Activated naive CD8-positive, alpha-beta T cell treated with anti-CD3 and anti-CD28 coated beads, Interleukin-2, amount 50 U/mL, for 24 hours (primary cell): ENCODE data around the gene MT1H.
"Not testable (repeated sequence)": the region's sequence is repeated elsewhere in the genome, so short reads cannot be mapped to it uniquely, and the experiment has no call there.

Experiments used
- ATAC-seq: fragments of 150-1000 bp; cut with Tn5 transposase; one replicate; pipeline ENCODE4 v1.10.0; 2021
- DNase-seq: peaks from one replicate; pipeline ENCODE4 v3.0.0; 2021
- H3K27ac Mint-ChIP-seq: one replicate; pipeline ENCODE4 v1.8.0; 2021; ENCODE audit warnings: mild to moderate bottlenecking, mixed read lengths
- H3K27me3 Mint-ChIP-seq: one replicate; pipeline ENCODE4 v1.8.0; 2021; ENCODE audit warnings: mixed read lengths
- H3K36me3 Mint-ChIP-seq: one replicate; pipeline ENCODE4 v1.8.0; 2021; ENCODE audit warnings: low read depth, mixed read lengths
- H3K4me1 Mint-ChIP-seq: one replicate; pipeline ENCODE4 v1.8.0; 2021; ENCODE audit warnings: mixed read lengths
- H3K4me3 Mint-ChIP-seq: one replicate; pipeline ENCODE4 v1.8.0; 2021; ENCODE audit warnings: mild to moderate bottlenecking, moderate library complexity, mixed read lengths
- H3K9me3 Mint-ChIP-seq: one replicate; pipeline ENCODE4 v1.8.0; 2021; ENCODE audit warnings: mixed read lengths

Gene MT1H

DNA sequence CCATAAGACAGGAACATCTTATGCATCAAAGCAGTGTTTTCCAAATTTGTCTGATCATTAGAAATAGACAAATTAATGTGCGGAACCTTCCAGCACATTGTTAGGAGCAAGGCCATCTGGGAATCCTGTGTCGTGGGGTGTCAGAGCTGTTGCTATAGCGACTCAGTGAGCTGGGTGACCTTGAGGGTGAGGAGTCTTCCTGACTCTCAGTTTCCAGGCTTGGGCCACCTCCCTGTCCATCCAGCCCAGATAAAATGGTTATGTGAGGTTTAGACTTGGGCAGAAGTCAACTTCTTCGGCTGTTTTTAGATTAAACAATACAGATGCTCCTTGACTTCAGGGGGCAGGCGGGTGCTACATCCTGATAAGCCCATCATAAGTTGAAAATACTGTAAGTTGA, 33.2 kb downstream of the MT1H start:
- H3K4me1 Mint-ChIP-seq: peaks cover 12% of the 10 kb centered on the region
- ATAC-seq (no peak), DNase-seq (no peak)
- H3K27ac Mint-ChIP-seq: no peak overlapping the region
- H3K9me3 Mint-ChIP-seq: no peaks in the 10 kb centered on the region
- H3K4me3 Mint-ChIP-seq: no peak overlapping the region
- H3K27me3 Mint-ChIP-seq: no peaks in the 10 kb centered on the region
- no peaks in the 10 kb centered on the region for H3K36me3 Mint-ChIP-seq

DNA sequence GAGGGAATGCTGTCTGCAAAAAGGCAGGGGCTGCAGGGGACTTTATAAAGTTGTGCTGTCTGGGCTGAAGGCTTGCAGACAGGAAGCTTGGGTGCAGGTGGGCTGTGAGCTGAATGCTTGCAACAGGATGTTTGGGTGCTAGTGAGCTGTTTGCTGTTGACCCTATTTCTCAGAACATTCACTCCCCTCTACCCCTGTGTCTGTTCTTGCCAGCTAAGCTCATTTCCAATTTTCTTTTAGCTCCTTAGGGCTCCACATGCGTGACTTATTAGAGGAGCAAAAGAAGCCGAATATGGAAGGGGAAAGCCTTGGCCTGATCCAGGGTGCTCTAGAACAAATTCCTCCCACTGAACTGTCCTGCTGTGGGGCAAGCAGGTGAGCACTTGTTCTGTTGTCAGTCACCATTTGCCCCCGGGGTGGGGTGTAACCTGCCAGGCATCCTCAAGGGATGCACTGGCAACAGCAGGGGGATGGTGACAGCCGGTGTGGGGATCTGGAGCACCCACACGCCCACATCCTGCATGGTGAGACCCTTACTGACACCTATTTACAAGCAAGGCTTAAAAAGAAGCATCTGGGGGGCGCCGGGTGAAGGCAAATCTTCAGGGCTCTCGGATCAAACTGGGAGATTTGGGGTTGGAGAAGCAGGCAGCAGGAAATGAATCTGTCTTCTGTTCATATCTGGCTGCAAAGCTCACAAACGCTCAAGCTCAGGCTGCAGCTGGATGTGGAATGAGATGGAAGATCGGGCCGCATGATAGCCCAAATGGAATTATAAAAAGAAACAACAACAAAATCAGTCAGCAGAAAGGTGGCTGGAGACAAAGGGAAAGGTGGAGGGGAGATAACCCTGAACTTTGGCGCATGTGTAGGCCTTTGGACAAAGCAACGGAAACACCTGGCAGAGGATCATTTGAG, 39.2 kb downstream of the MT1H start:
- DNase-seq (peak; percentile 19), ATAC-seq (peak; percentile 38)
- H3K9me3 Mint-ChIP-seq: no peaks in the 10 kb centered on the region
- H3K4me3 Mint-ChIP-seq: peak overlapping the region; percentile 49
- peaks cover 30% of the 10 kb centered on the region for H3K4me1 Mint-ChIP-seq
- no peaks in the 10 kb centered on the region for H3K36me3 Mint-ChIP-seq
- no peaks in the 10 kb centered on the region for H3K27me3 Mint-ChIP-seq
- peak overlapping the region; percentile 65 for H3K27ac Mint-ChIP-seq

DNA sequence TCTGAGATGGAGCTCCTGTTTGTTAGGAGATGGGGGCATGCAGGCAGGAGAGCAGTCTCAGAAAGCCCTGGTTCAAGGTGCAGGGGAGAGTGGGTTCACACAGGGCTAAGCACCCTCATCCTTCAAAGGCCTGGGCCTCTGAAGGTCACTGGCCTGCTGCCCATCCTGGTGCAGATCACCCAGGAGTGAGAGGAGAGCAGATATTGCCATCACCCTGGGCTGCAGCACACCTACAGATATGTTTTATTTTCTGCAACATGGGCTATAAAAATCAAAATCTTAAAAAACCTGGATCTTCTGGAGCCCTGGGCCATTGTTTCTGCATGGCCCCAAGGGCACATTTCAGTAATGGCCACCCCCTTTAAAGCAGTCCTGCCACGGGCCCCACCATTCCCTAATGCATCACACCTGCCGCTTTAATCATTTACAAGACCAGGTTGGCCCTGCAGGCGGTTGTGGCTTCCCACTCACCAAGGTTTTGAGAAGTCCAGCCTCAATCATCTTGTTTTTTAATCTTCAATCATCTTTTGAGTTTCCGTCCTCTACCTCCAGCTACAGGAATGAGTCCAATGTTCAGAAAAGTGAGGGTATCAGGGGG, 39.9 kb downstream of the MT1H start:
- peaks cover 30% of the 10 kb centered on the region for H3K4me1 Mint-ChIP-seq
- peak; percentile 33 for ATAC-seq
- H3K9me3 Mint-ChIP-seq: no peaks in the 10 kb centered on the region
- no peaks in the 10 kb centered on the region for H3K36me3 Mint-ChIP-seq
- peak; percentile 14 for DNase-seq
- peak overlapping the region; percentile 65 for H3K27ac Mint-ChIP-seq
- H3K4me3 Mint-ChIP-seq: peak overlapping the region; percentile 49
- H3K27me3 Mint-ChIP-seq: no peaks in the 10 kb centered on the region

DNA sequence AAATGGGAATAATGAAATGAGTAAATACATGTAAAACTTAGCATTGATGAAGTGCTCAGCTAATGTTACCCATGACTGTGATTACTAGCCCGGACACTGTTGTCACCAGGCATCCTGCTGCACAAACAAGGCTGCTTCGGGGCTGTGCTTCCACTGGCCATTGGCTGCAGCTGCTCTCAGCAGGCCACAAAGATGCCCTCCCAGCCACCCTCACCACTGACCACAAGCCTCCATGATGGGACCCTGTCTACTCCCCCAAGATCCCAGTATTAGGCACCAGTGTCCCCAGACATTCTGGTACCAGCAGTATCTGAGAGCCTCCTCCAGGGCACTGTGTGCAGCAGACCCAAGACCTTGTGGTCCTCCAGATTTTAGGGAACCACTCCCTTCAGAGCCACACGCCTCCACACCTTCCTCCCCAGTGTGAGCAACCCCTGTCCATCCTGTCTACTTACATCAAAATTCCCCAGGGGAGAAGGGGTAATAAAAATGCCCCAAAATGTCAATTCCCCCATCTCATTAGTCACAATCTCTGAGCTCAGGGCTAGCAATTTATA, 40.6 kb downstream of the MT1H start:
- Mint-ChIP-seq H3K36me3 (no peaks in the 10 kb centered on the region), H3K4me1 (peaks cover 30% of the 10 kb centered on the region), H3K9me3 (no peaks in the 10 kb centered on the region), H3K4me3 (peak overlapping the region; percentile 49), H3K27ac (peak overlapping the region; percentile 27), H3K27me3 (no peaks in the 10 kb centered on the region)
- DNase-seq (no peak), ATAC-seq (peak; percentile 17)

DNA sequence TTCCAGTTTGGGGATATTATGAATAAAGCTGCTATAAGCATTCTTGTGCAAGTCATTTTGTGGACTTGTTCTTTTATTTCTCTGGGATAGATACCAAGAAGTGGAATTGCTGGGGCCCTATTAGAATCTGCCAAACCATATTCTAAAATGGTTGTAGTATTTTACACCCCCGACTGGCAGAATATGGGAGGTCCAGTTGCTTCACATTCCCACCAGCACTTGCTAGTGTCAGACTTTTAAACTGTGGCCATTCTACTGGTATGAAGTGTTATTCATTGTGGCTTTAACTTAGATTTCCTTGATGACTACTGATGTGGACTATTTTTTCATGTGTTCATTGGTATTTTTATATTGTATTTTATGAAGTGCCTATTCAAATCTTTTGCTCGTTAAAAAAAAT, 42.2 kb downstream of the MT1H start:
- no peaks in the 10 kb centered on the region for H3K27me3 Mint-ChIP-seq
- H3K4me1 Mint-ChIP-seq: peaks cover 30% of the 10 kb centered on the region
- DNase-seq (no peak), ATAC-seq (no peak)
- H3K9me3 Mint-ChIP-seq: no peaks in the 10 kb centered on the region
- no peak overlapping the region for H3K27ac Mint-ChIP-seq
- no peak overlapping the region for H3K4me3 Mint-ChIP-seq
- H3K36me3 Mint-ChIP-seq: no peaks in the 10 kb centered on the region

DNA sequence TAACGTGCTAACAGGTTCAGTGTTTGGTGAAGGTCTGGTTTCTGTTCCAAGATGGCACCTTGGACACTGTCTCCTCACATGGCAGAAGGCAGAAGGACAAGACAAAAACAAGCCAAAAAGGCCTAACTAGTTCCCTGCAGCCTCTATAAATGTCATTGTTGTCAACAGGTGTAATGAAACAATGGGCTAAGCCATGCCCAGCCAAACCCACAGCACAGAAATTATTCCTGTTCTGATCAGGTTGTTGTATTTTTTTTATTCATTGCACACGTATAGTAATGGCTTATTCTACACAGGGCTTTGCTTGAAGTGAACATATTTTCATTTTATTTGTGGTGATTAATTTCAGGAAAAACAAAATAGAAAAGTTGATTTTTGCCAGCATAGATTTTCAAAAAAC, 44.2 kb downstream of the MT1H start:
- ATAC-seq (no peak), DNase-seq (no peak)
- no peaks in the 10 kb centered on the region for H3K9me3 Mint-ChIP-seq
- no peaks in the 10 kb centered on the region for H3K36me3 Mint-ChIP-seq
- no peaks in the 10 kb centered on the region for H3K27me3 Mint-ChIP-seq
- H3K4me3 Mint-ChIP-seq: no peak overlapping the region
- H3K27ac Mint-ChIP-seq: no peak overlapping the region
- peaks cover 20% of the 10 kb centered on the region for H3K4me1 Mint-ChIP-seq

DNA sequence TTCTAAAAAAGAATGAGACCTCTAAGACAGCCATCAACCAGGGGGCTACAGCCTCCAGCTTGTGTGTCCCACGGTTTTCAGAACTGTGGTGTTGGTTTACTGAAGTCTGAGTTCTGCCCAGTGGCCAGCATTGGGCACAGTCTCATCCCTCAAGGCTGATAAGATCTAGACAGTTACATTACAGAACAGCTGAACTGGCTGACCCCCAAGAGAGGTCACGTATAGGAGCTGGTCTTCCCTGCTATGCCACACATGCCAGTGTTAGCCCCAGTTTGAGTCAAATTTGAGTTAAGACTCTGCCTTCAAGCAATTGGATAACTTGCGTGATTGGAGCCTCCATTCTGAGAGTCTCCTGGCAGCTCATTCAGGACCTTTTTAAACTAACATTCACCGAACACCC, 45.5 kb downstream of the MT1H start:
- H3K27ac Mint-ChIP-seq: no peak overlapping the region
- no peaks in the 10 kb centered on the region for H3K36me3 Mint-ChIP-seq
- no peaks in the 10 kb centered on the region for H3K27me3 Mint-ChIP-seq
- peaks cover 6% of the 10 kb centered on the region for H3K4me1 Mint-ChIP-seq
- DNase-seq: no peak
- H3K9me3 Mint-ChIP-seq: no peaks in the 10 kb centered on the region
- no peak overlapping the region for H3K4me3 Mint-ChIP-seq
- no peak for ATAC-seq

DNA sequence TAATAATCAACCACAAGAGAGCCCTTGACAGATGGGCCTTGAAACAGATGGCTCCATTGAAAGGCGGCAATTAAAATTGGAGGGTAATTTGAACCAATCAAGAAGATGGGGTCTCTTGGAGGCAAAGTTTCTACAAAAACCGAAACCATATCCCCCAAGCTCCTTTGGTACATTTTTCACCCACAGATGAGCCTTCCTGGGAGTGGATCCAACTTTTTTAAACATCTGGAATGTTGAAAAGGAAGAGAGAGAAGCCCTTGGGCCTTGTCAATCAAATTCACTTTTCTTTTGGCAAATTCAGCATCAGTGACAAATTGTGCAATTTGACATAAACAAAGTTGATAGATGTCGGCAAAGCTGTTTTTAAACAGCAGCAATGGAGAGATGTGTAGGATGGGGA, 47.1 kb downstream of the MT1H start:
- ATAC-seq: no peak
- Mint-ChIP-seq H3K4me1 (no peaks in the 10 kb centered on the region), H3K27me3 (no peaks in the 10 kb centered on the region), H3K9me3 (no peaks in the 10 kb centered on the region), H3K27ac (no peak overlapping the region), H3K36me3 (no peaks in the 10 kb centered on the region), H3K4me3 (no peak overlapping the region)
- DNase-seq: no peak

DNA sequence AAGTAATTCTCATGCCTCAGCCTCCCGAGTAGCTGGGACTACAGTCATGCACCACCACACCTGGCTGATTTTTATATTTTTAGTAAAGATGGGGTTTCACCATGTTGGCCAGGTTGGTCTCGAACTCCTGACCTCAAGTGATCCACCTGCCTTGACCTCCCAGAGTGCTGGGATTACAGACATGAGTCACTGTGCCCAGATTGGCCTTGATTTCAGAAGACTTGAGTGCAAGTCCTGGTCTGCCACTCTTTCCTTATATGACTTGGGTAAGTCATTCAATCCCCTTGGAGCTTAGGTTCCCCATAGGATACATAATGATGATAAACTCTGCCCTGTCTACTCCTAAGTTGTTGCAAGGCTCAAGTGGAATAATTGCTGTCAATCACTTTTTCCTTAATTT, 47.9 kb downstream of the MT1H start:
- ATAC-seq, H3K9me3 Mint-ChIP-seq, H3K4me1 Mint-ChIP-seq, H3K36me3 Mint-ChIP-seq, H3K4me3 Mint-ChIP-seq, DNase-seq, H3K27me3 Mint-ChIP-seq, H3K27ac Mint-ChIP-seq: not testable (repeated sequence)
